Activated naive CD4-positive, alpha-beta T cell treated with anti-CD3 and anti-CD28 coated beads, Interleukin-2, amount 50 U/mL, for 72 hours (primary cell): Measurements from ENCODE around the gene ETNK1. TPM values are rescaled to one million over a fixed set of nuclear protein-coding genes. Genes with fewer than 3 reads are reported as not detected.
A peak's percentile ranks its signal among the peaks of the same experiment; 100 is the strongest.

Experiments used
- ATAC-seq, 2 donors: fragments of 150-1000 bp; cut with Tn5 transposase; 2 replicates each; pipeline ENCODE4 v1.10.0; 2021; ENCODE audit warnings: mild to moderate bottlenecking in 2 of 2, moderate library complexity in 2 of 2
- DNase-seq, 2 donors: peaks; one replicate each; pipeline ENCODE4 v3.0.0; 2021 to 2022; ENCODE audit warnings: low spot score in 2 of 2
- H3K27ac Mint-ChIP-seq, 2 donors: one replicate each; pipeline ENCODE4 v1.8.0; 2022; ENCODE audit warnings: mild to moderate bottlenecking in 2 of 2, mixed read lengths in 2 of 2
- H3K36me3 Mint-ChIP-seq, 2 donors: one replicate each; pipeline ENCODE4 v1.8.0; 2022; ENCODE audit warnings: mixed read lengths in 2 of 2
- H3K9me3 Mint-ChIP-seq, 2 donors: one replicate each; pipeline ENCODE4 v1.8.0; 2022; ENCODE audit warnings: mixed read lengths in 2 of 2
- total RNA-seq, 2 donors: library from RNA; stranded (reverse); gene quantifications; one replicate each; pipeline ENCODE4 v1.2.3, GENCODE V29; 2022

Gene ETNK1
- total RNA-seq, 2 donors from 2014 or later = 66.5 to 67.2 TPM

- ATAC-seq = peak in 1 of 2 donors; percentile 33
- peak in 1 of 2 donors; percentile 15 for DNase-seq
- Mint-ChIP-seq H3K27ac (peak overlapping the region; percentile 93 to 99), H3K9me3 (no peaks in the 10 kb centered on the region), H3K36me3 (peaks cover 20% of the 10 kb centered on the region in 2 donors)
Measured at GRCh38 chr12:22625762-22626294, 857 bp downstream of the ETNK1 start.

- ATAC-seq (no peak), DNase-seq (no peak)
- peaks cover 20% of the 10 kb centered on the region in 2 donors for H3K36me3 Mint-ChIP-seq
- peak overlapping the region; percentile 93 to 99 for H3K27ac Mint-ChIP-seq
- H3K9me3 Mint-ChIP-seq = no peaks in the 10 kb centered on the region
Measured at GRCh38 chr12:22626406-22626805, 1.4 kb downstream of the ETNK1 start.

- no peak for DNase-seq
- no peak for ATAC-seq
- no peaks in the 10 kb centered on the region for H3K9me3 Mint-ChIP-seq
- H3K36me3 Mint-ChIP-seq = peaks cover 20% of the 10 kb centered on the region in 2 donors
- H3K27ac Mint-ChIP-seq = peak overlapping the region; percentile 50 to 99
Measured at GRCh38 chr12:22627371-22627770, 2.4 kb downstream of the ETNK1 start.

GRCh38 chr12:22628228-22628627 is 3.3 kb downstream of the ETNK1 start:
- no peak for DNase-seq

GRCh38 chr12:22631863-22632463 is 7.0 kb downstream of the ETNK1 start:
- DNase-seq (no peak), ATAC-seq (no peak)
- Mint-ChIP-seq H3K9me3 (no peaks in the 10 kb centered on the region), H3K27ac (peak overlapping the region in 1 of 2 donors; percentile 16), H3K36me3 (peaks cover 4 to 9% of the 10 kb centered on the region in 2 donors)

More at GRCh38 chr12:22628228-22628627, 3.3 kb downstream of the ETNK1 start:
- H3K27ac Mint-ChIP-seq = no peak overlapping the region
- peaks cover 20% of the 10 kb centered on the region in 2 donors for H3K36me3 Mint-ChIP-seq
- no peaks in the 10 kb centered on the region for H3K9me3 Mint-ChIP-seq
- no peak for ATAC-seq

GRCh38 chr12:22634883-22635282 is 9.9 kb downstream of the ETNK1 start:
- no peaks in the 10 kb centered on the region for H3K9me3 Mint-ChIP-seq
- no peak overlapping the region for H3K27ac Mint-ChIP-seq
- ATAC-seq (no peak), DNase-seq (no peak)
- peaks cover 4 to 9% of the 10 kb centered on the region in 2 donors for H3K36me3 Mint-ChIP-seq

- H3K9me3 Mint-ChIP-seq = no peaks in the 10 kb centered on the region
- H3K27ac Mint-ChIP-seq = no peak overlapping the region
- H3K36me3 Mint-ChIP-seq = peaks cover 4 to 9% of the 10 kb centered on the region in 2 donors
Measured at GRCh38 chr12:22635812-22636211, 10.8 kb downstream of the ETNK1 start.

GRCh38 chr12:22640851-22641250 is 15.9 kb downstream of the ETNK1 start:
- Mint-ChIP-seq H3K27ac (no peak overlapping the region), H3K36me3 (peaks cover under 1% of the 10 kb centered on the region in 2 donors), H3K9me3 (no peaks in the 10 kb centered on the region)
- DNase-seq (no peak), ATAC-seq (no peak)

More at GRCh38 chr12:22635812-22636211, 10.8 kb downstream of the ETNK1 start:
- ATAC-seq = no peak
- no peak for DNase-seq

GRCh38 chr12:22641353-22642053 is 16.5 kb downstream of the ETNK1 start:
- DNase-seq (no peak), ATAC-seq (no peak)
- Mint-ChIP-seq H3K9me3 (no peaks in the 10 kb centered on the region), H3K36me3 (no peaks in the 10 kb centered on the region), H3K27ac (no peak overlapping the region)

GRCh38 chr12:22648668-22649067 is 23.7 kb downstream of the ETNK1 start:
- H3K27ac Mint-ChIP-seq = no peak overlapping the region
- peaks cover 6 to 27% of the 10 kb centered on the region in 2 donors for H3K36me3 Mint-ChIP-seq
- no peak for DNase-seq
- no peak for ATAC-seq
- H3K9me3 Mint-ChIP-seq = no peaks in the 10 kb centered on the region

GRCh38 chr12:22653075-22653474 is 28.1 kb downstream of the ETNK1 start:
- Mint-ChIP-seq H3K27ac (no peak overlapping the region), H3K9me3 (no peaks in the 10 kb centered on the region), H3K36me3 (peaks cover 6 to 32% of the 10 kb centered on the region in 2 donors)
- no peak for ATAC-seq
- no peak for DNase-seq

- peaks cover 6 to 38% of the 10 kb centered on the region in 2 donors for H3K36me3 Mint-ChIP-seq
- no peaks in the 10 kb centered on the region for H3K9me3 Mint-ChIP-seq
- DNase-seq (no peak), ATAC-seq (no peak)
- H3K27ac Mint-ChIP-seq = no peak overlapping the region
Measured at GRCh38 chr12:22653791-22654190, 28.8 kb downstream of the ETNK1 start.

- Mint-ChIP-seq H3K27ac (no peak overlapping the region), H3K36me3 (peaks cover 6 to 34% of the 10 kb centered on the region in 2 donors), H3K9me3 (no peaks in the 10 kb centered on the region)
- no peak for ATAC-seq
- no peak for DNase-seq
Measured at GRCh38 chr12:22656376-22656775, 31.4 kb downstream of the ETNK1 start.

GRCh38 chr12:22656831-22657230 is 31.9 kb downstream of the ETNK1 start:
- no peaks in the 10 kb centered on the region for H3K9me3 Mint-ChIP-seq
- no peak overlapping the region for H3K27ac Mint-ChIP-seq
- peaks cover 4 to 31% of the 10 kb centered on the region in 2 donors for H3K36me3 Mint-ChIP-seq
- ATAC-seq (no peak), DNase-seq (no peak)

GRCh38 chr12:22657538-22657937 is 32.6 kb downstream of the ETNK1 start:
- DNase-seq = no peak
- Mint-ChIP-seq H3K36me3 (peaks cover 0 to 25% of the 10 kb centered on the region in 2 donors), H3K9me3 (no peaks in the 10 kb centered on the region), H3K27ac (peak overlapping the region in 1 of 2 donors; percentile 63)
- ATAC-seq = peak; percentile 68 to 76

- Mint-ChIP-seq H3K27ac (peak overlapping the region; percentile 45 to 63), H3K9me3 (no peaks in the 10 kb centered on the region), H3K36me3 (peaks cover 0 to 18% of the 10 kb centered on the region in 2 donors)
- ATAC-seq (peak; percentile 97 to 98), DNase-seq (peak in 1 of 2 donors; percentile 24)
Measured at GRCh38 chr12:22658214-22658613, 33.2 kb downstream of the ETNK1 start.

GRCh38 chr12:22662356-22662755 is 37.4 kb downstream of the ETNK1 start:
- Mint-ChIP-seq H3K36me3 (peaks cover 0 to 12% of the 10 kb centered on the region in 2 donors), H3K27ac (no peak overlapping the region), H3K9me3 (no peaks in the 10 kb centered on the region)
- no peak for ATAC-seq
- no peak for DNase-seq
